DND-41 (cell line): Measurements from ENCODE around the gene ASIC3.

Experiments used
- CTCF ChIP-seq: IDR thresholded peaks from 2 replicates; pipeline ENCODE4 v1.5.1; 2012; ENCODE audit warnings: borderline replicate concordance, low read length, moderate library complexity, mild to moderate bottlenecking; ENCODE audit not compliant: poor library complexity, severe bottlenecking; ENCODE audit errors: extremely low read depth
- EZH2 ChIP-seq: IDR thresholded peaks from 3 replicates; pipeline ENCODE4 v1.6.1; 2012; ENCODE audit warnings: borderline replicate concordance, low read depth, mild to moderate bottlenecking, moderate library complexity, low read length, inconsistent platforms; ENCODE audit not compliant: severe bottlenecking

GRCh38 chr7:151040616-151041375 lies 7.5 kb upstream of the ASIC3 start:
- TF ChIP-seq EZH2 = no peak
- no peak for TF ChIP-seq CTCF
